CD1c-positive myeloid dendritic cell (primary cell): ENCODE data around the gene RIC8A.
"Not testable (repeated sequence)": the region's sequence is repeated elsewhere in the genome, so short reads cannot be mapped to it uniquely, and the experiment has no call there.

ENCODE experiments used
- DNase-seq: peaks from one replicate; pipeline ENCODE4 v3.0.0-alpha.2; 2016; ENCODE audit errors: extremely low spot score

The RIC8A gene

DNA sequence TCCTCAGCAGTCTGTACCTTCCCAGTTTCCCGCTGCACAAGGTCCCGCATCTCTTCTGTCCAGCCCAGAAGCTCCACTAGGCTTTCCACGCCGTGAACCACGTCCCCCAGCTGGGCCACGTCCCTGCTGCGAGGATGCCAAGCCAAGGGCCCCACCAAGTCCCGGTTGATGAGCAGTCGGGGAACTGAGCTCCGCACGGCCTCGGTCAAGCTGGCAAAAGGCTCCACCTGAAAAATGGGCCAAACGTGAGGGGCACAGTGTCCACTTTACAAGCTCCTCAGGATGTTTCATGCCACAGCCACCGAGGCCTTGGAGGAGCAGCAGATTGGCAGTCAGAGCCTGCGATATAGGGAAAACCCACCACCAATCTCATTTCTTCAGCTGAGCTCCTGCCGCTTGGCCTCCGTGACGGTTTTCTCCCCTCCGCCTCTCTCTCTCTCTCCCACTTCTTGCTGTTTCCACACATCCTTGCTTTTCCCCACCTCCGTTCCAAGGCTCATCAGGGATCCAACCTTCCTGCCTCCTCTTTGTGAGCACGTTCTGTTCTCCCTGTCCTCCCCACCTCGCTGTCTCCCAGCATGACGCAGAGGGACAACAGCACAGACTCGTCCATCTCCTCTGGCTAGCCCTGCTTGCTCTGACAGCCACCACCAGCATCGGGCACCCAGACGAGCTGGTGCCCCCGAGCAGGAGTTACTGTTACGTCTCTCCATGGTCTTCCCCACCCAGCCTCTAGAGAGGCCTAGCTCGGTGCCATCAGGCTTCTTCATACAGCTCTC is 11.5 kb downstream of the RIC8A start:
- no peak for DNase-seq

DNA sequence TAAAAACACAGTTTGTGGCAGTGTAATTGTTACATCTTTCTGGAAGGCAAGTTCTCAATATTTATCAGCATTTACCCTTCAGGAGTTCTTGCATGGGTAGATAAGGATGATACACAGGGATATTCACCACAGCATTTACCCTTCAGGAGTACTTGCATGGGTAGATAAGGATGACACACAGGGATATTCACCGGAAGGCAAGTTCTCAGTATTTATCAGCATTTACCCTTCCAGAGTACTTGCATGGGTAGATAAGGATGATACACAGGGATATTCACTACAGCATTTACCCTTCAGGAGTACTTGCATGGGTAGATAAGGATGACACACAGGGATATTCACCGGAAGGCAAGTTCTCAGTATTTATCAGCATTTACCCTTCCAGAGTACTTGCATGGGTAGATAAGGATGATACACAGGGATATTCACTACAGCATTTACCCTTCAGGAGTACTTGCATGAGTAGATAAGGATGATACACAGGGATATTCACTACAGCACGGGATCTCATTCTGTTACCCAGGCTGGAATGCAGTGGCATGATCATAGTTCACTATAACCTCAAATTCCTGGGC is 13.2 kb downstream of the RIC8A start:
- DNase-seq, result not testable (repeated sequence)

DNA sequence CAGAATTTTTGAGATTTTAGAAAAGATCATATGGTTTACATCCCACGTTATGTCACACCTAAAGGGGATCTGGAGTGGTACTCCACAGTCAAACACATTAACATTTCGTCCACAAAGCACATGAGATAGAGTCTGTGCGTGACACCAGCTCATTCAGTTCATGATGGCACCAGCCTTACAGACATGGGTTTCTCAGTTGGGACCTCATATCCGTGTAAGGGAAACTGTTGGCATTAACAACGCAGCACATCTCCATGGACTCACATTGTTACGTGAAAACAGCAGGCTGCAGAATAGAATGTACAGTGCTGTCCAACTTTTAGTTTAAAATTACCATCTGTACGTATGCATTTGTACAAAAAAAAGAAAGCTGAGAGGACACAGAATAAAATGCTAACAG is 14.0 kb downstream of the RIC8A start:
- DNase-seq, result no peak

DNA sequence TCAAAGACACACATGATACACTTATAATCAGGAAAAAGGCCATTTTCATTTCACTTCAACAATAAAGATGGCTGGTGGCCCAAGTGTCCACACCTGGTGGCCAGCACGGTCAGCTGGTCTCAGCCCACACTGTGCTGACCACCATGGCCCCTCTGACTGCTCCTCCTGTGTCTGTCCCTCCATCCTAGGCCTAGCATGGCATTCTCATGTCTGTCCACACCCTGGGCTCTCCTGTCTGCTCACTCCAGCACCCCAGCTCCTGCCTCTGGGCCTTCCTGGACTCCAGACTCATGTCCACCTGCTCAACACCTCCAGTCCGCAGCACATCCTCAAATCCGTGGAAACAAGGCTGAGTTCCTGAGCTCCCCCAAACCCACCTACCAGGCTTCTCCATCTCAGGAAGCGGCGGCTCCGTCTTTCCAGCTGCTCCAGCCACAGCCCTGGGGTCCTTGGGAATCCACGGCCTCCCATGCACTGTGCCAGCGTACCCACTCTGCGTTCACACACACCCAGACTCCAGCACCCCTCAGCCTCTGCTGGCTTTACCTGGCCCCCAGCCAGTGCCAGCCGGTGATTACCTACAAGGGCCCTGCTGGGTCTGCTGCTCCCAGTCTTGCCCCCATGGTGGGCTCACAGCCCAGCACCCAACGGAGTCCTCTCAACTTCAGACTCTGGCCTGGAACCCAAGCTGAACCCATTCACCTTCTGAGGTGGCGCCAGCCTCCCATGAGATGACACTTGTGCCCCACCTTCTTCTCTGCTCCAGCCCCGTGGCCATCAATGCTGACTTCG is 14.7 kb downstream of the RIC8A start:
- no peak for DNase-seq

DNA sequence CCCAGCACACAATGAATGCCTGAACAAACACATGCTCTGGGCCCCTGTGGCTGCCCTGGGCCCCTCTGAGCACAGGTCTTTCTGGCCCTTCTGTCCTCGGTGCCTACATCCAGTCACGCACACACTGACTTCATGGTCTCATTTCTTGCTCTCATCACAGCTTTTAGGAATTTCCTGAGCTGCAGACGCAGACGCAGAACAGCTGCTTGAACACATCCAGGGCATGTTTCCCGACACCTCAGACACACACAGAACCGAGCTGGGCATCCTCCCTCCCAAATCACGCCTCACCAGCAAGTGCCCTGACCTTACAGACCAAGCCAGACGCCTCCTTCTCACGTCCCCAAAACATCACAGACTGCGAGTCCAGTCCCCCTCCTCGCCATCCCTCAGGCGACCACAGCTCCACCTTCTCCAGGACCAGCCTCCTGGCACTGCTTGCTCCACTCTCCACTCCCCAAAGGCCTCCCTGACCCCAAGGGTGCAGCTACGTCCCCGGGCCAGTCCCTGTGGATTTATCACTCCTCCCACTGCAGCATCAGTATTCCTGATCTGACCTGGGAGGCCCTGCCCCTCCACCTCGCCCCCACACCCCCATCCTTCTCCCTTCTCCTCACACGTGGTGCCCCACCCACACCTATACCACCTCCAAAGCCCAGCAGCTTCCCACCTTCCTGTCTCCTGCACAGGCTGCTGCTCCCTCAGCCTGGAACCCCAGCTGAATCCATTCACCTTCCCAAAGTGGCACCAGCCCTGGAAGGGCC is 15.7 kb downstream of the RIC8A start:
- DNase-seq, result no peak

DNA sequence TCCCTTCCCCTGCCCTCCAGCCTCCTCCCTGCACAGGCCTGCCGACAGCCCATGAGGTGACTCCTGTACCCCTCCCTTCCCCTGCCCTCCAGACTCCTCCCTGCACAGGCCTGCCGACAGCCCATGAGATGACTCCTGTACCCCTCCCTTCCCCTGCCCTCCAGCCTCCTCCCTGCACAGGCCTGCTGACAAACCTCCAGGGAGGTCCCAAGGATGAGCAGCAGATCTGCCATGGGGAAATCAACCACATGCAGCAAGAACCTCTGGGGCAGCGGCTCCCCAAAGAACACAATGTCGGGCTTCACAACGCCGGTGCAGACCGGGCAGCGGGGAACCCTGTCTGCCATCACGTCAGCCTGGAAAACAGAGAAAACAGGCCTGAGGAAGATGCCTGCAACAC is 16.4 kb downstream of the RIC8A start:
- DNase-seq, result no peak

DNA sequence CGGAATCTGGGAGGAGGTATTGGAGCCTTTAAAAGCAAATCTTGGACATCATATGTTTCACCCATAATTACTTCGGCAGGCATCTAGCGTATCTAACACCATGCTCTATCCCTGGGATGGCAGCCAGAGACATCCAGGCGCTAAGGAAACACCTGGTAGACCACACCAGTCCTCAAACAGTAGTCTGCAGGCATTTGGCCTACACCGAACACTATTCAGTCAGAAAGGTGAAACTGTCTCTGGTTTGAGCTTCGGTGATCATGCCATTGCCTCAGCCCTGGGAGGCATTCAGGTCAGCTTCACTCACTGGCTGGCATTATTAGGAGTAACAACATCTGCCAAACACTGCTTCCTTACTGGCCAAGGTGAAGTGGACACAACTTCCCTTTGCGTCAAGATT is 16.9 kb downstream of the RIC8A start:
- no peak for DNase-seq

DNA sequence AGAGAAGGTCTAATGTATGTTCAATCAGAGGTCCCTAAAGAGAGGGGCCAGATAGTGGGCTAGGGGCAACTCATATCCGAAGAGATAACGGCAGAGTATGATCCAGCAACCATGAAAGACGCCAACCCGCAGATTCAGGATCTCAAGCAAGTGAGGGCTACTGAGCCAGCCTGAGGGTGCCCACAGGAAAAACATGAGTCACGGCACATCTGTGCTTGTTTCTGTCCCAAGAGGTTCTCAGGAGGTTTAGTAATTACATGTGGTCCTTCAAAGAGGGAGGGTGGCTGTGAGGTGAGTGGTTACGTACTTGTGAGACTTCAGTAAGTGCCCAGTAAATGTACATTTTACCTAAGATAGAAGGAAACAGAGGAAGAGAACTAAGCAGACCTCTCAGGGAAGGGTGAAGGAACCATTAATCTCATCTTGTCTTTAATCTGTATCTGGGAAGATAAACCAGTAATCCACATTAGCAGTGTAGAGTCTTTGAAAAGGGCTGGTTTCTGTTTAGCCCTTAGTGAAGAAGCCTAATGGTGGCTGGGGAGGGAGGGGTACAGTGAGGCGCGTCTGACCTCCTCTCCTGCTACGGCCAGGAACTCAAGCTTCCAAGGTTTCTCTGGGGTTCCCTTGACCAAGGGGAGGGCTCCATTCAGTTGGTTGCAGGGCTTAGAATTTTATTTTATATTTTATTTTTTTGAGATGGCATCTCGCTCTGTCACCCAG is 18.4 kb downstream of the RIC8A start:
- DNase-seq, result no peak

DNA sequence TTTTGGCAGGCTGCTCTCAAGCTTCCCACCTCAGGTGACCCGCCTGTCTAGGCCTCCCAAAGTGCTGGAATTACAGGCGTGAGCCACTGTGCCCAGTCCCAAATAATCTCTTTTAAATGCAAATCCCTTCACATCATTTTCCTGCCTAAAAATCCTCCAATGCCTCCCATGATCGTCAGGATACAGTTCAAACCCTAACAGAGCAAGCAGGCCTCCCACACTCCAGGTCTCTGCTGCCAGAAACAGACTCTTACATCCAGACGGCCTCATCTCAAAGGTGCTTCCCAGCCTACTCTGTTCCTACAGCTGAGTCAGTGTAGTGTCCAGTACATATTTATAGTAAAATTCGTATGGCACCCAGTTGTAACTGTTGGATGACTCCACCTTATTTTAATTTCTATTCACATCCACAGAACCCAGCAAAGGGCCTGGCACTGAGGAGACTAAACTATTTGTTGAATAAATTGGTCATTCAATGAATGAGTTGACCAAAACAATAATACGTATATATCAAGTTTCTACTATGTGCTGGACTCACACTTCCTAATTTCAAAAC is 20.4 kb downstream of the RIC8A start:
- no peak for DNase-seq

DNA sequence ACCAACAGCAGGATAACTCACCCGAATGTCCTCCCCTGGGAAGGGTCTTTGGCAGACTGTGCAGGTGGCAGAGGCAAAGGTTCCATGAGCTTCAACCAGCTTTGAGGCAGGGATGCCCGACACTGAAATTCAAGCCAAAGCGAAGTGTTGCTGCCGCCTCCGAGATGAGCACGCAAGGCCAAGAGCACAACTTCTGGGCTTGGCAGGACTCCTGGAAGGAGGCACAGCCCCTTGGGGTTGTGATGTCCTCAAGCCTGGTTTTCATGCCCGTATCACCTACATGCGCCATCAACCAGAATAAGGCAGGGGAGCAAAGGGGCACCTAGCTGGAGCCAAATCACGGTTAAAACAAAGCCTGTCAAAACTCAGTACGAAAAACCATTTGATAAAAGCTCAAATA is 22.9 kb downstream of the RIC8A start:
- no peak for DNase-seq

DNA sequence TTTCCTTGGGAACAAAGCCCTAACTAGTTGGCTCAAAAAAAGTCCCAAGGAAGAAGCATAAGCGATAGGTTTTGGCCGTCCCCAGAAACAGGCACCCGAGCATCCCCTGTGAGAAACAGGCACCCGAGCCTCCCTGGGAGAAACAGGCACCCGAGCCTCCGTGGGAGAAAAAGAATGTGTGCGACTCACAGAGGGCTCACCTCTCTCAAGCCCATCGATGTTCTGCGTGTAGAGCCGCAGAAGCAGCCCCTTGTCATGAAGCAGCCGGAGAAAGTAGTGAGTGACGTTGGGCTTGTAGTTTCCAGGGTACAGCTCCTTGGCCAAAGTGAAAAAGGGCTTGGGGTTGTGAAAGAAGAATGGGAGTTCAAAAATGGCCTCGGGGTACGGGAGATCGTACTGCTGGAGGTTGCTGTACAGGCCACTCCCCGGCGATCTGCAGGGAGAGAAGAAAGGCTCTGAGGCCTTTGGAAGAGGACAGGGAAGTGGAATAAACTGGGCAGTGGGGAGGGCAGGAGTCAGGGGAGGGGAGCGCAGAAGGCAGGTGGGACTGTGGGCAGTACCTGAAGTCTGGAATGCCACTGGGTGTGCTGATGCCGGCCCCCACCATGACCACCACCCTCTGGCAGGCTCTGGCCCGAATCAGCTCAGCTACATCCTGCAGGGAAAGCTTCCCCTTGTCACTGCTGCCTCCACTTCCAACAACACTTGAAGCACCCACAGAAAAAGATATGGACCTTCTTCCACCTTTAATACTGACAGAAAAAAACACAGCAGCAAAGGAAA is 25.5 kb downstream of the RIC8A start:
- no peak for DNase-seq

DNA sequence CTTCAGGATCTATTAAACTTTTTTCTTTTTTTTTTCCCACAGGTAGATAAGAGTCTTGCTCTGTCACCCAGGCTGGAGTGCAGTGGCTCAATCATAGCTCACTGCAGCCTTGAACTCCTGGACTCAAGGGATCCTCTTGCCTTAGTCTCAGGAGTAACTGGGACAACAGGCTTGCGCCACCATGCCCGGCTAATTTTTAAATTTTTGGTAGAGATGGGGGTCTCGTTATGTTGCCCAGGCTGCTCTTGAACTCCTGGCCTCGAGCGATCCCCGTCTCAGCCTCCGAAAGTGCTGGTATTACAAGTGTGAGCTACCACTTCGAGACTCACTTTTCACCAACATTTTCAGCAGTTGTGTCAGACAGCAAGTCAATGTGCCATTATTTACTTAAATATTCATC is 27.7 kb downstream of the RIC8A start:
- DNase-seq, result no peak

DNA sequence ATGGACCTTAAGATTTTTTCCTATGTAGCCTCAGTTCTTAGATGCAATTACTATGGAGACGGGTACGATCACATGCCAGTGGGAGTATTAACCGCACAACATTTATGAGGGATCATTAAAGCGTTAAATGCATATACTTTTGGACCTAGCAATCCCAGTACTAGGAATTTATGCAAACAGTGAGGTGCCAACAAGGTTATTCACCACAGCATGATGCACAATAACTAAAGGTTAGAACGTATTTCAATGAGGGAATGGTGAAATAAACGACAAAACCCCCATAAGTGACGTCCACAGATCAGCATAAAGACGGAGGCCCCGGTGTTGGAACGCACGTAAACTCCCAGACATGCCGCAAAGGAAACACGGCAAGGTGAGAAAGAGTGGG is 28.1 kb downstream of the RIC8A start:
- DNase-seq, result no peak

DNA sequence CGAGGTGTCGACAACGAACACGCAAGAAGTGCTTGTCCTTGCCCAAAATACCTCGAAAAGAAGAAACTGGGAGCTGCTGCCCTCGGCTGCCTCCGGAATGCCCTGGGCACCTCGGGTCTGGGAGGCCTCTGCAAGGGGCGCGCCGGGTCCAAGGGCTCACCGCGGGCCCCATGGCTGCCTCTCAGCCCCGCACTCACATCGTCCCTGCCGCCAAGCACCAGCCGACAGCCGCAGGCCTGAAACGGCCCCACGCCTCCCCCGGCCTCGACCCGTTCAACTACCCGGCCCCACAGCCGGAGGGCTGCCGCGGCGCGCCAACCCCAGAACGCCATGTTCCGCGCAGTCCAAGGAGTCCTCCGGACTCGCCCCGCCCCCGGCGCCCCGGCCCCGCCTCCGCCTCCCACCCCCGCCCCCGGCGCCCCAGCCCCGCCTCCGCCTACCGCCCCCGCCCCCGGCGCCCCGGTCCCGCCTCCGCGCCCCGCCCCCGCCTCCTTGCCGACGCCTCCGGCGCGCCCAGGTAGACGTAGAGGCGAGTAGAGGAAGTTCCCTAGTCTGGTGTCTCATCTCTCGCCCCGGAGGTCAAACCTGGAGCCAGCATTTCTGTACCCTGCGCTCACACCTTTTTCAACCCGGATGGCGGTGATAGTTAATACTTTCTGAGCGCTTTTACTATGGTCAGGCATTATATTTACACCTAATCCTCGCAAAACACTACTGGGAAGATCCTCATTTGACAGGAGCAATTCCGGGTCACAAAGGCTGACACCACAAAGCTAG is 28.7 kb downstream of the RIC8A start, which contains the start of gene SIRT3:
Gene SIRT3 (minus strand): TSS at position 346 of the 777 bp plus-strand sequence. CDS start 14 bp downstream, at position 332.
- DNase-seq, result peak; percentile 49

DNA sequence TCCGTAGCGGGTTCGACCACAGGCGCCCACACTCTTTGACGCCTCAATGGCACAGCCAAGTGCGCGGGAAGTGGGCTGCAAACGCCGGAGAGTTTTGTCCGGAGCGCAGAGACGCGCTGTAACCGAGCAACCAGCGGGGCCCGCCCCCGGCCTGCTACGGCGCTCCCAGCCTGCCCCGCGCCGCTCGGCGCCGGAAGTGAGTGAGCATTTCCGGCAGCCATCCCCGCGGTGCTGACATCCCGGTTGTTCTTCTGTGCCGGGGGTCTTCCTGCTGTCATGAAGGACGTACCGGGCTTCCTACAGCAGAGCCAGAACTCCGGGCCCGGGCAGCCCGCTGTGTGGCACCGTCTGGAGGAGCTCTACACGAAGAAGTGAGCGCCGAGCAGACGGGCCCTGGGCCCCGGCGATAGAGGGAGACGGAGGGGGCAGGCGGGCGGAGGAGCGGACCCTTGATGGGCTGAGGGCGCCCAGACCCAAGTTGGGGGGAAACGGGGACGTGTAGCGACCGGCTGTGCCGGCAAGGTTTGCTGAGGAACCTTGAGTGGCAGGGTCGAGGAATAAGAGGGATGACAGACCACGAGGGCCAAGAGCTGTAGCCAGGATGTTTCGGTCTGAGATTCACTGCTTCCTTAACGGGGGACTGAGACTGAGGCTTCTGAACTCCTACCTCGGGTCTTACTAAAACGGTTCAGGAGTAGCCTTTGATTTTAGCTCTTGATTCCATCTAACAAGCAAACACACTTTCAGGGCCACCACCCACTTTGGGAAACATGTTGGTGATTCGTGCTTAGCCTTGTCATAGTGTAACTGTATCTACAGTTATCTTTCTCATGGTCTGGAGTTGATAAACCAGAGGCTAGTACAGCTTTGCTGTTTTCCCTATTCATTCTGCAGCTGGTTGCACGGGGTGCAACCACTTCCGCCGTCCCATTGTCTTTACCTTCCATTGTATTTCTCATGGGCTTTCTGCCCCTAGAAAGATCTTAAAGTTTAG is 29.6 kb downstream of the RIC8A start, which contains the start of gene PSMD13:
Gene PSMD13 (plus strand): TSS at position 203 of the 994 bp plus-strand sequence. CDS start 74 bp downstream, at position 277.
- DNase-seq, result peak; percentile 97

DNA sequence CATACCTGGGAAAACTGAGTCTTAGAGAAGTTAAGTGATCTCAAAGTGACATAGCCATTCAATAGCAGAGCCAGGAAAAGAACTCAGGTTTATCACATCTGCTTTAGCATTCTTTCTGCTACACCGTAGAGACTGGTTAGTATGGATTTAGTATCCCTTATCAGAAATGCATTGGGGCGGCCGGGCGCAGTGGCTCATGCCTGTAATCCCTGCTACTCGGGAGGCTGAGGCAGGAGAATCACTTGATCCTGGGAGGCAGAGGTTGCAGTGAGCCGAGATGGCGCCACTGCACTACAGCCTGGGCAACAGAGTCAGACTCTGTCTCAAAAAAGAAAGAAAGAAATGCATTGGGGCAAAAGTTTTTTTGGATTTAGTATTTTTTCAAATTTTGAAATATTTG is 30.8 kb downstream of the RIC8A start:
- not testable (repeated sequence) for DNase-seq

DNA sequence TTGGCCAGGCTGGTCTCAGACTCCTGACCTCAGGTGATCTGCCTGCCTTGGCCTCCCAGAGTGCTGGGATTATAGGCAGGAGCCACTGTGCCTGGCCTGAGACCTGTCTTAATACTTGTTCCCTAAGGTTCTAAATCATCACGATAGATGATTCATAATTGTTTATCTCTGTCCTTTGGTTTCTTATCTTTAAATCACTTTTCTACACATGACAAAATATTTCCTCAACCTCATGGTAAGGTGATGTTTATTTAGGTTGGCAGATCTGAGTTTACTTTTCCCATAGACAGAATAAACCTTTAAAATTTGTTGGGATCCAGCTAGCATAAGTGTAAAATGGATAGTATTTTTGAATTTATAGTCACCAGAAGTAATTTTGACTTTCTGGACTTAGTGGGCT is 32.8 kb downstream of the RIC8A start:
- DNase-seq, result no peak

DNA sequence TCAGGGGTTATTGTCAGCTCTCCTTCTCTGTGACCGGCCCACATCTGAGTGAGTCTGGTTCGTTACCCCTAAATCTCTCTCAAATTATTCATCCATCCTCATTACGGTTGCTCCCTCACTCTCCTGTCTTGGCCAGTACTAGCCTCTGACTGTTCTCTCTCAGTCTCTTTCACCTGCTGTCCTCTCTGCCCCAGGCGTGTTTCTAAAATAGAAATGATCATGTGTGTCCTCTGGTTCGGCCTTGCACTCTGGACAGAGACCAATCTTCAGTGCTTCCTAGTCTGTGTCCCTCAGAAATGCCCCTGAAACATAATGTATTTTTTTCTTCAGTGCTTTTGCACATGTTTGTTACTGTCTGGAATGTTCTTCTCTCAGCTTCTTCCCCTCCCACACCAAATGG is 34.1 kb downstream of the RIC8A start:
- DNase-seq, result no peak
